Parathyroid adenoma (tissue), 2 donors: ENCODE measurements around the gene VSIG10.
"Not testable (repeated sequence)": the region's sequence is repeated elsewhere in the genome, so short reads cannot be mapped to it uniquely, and the experiment has no call there.

Source experiments
- H2AFZ ChIP-seq: fragments of 300-600 bp; sonication (generic); one replicate; pipeline ENCODE4 v1.7.0; 2017; ENCODE audit warnings: antibody characterized with exemption, mild to moderate bottlenecking
- H3K27ac ChIP-seq: fragments of 300-600 bp; sonication (generic); one replicate; pipeline ENCODE4 v1.7.0; 2017
- H3K27me3 ChIP-seq: fragments of 300-600 bp; sonication (generic); one replicate; pipeline ENCODE4 v1.7.0; 2017; ENCODE audit warnings: low read length; ENCODE audit not compliant: control insufficient read depth, insufficient read depth
- H3K36me3 ChIP-seq: fragments of 300-600 bp; sonication (generic); one replicate; pipeline ENCODE4 v1.7.0; 2017; ENCODE audit warnings: low read length; ENCODE audit not compliant: control insufficient read depth, insufficient read depth
- H3K4me1 ChIP-seq: fragments of 300-600 bp; sonication (generic); one replicate; pipeline ENCODE4 v1.7.0; 2017; ENCODE audit warnings: control low read depth
- H3K4me2 ChIP-seq: fragments of 300-600 bp; sonication (generic); one replicate; pipeline ENCODE4 v1.7.0; 2017; ENCODE audit warnings: low read length
- H3K4me3 ChIP-seq: fragments of 300-600 bp; sonication (generic); one replicate; pipeline ENCODE4 v1.7.0; 2017; ENCODE audit warnings: low read depth, low read length
- H3K79me2 ChIP-seq: fragments of 300-600 bp; sonication (generic); one replicate; pipeline ENCODE4 v1.7.0; 2017; ENCODE audit warnings: control low read depth
- H3K9ac ChIP-seq: fragments of 300-600 bp; sonication (generic); one replicate; pipeline ENCODE4 v1.7.0; 2017; ENCODE audit warnings: mild to moderate bottlenecking
- H3K9me3 ChIP-seq: fragments of 300-600 bp; sonication (generic); one replicate; pipeline ENCODE4 v1.7.0; 2017; ENCODE audit warnings: low read length; ENCODE audit not compliant: control insufficient read depth
- CTCF ChIP-seq: fragments of 300-600 bp; sonication (generic); IDR thresholded peaks from one replicate; pipeline ENCODE4 v1.7.0; 2017; ENCODE audit warnings: antibody characterized with exemption, mild to moderate bottlenecking
- donor health status: primary hyperparathyroidism.

The VSIG10 gene

GRCh38 chr12:118032188-118032587, 71.6 kb downstream of the VSIG10 start:
- no peaks in the 10 kb centered on the region for H3K79me2 ChIP-seq
- no peaks in the 10 kb centered on the region for H3K4me1 ChIP-seq
- no peak for TF ChIP-seq CTCF
- no peak overlapping the region for H3K4me3 ChIP-seq
- H2AFZ ChIP-seq = no peak overlapping the region
- no peaks in the 10 kb centered on the region for H3K9me3 ChIP-seq
- no peaks in the 10 kb centered on the region for H3K27me3 ChIP-seq
- H3K27ac ChIP-seq = no peak overlapping the region
- H3K36me3 ChIP-seq = no peaks in the 10 kb centered on the region
- no peak overlapping the region for H3K9ac ChIP-seq
- H3K4me2 ChIP-seq = no peak overlapping the region

- Histone ChIP-seq H3K36me3 (no peaks in the 10 kb centered on the region), H3K4me3 (no peak overlapping the region), H3K9ac (no peak overlapping the region), H3K27me3 (no peaks in the 10 kb centered on the region), H3K4me1 (no peaks in the 10 kb centered on the region), H3K79me2 (no peaks in the 10 kb centered on the region), H3K27ac (no peak overlapping the region), H2AFZ (no peak overlapping the region), H3K4me2 (no peak overlapping the region), H3K9me3 (no peaks in the 10 kb centered on the region)
- TF ChIP-seq CTCF = no peak
These were observed 74.6 kb downstream of the VSIG10 start for GRCh38 chr12:118029166-118029565.

GRCh38 chr12:118025168-118025567, 78.6 kb downstream of the VSIG10 start:
- H3K79me2 ChIP-seq = no peaks in the 10 kb centered on the region
- no peaks in the 10 kb centered on the region for H3K9me3 ChIP-seq
- no peaks in the 10 kb centered on the region for H3K27me3 ChIP-seq
- no peaks in the 10 kb centered on the region for H3K36me3 ChIP-seq
- H2AFZ ChIP-seq = no peak overlapping the region
- no peak overlapping the region for H3K27ac ChIP-seq
- no peak overlapping the region for H3K9ac ChIP-seq
- H3K4me3 ChIP-seq = no peak overlapping the region
- no peak for TF ChIP-seq CTCF
- no peak overlapping the region for H3K4me2 ChIP-seq
- H3K4me1 ChIP-seq = no peaks in the 10 kb centered on the region

GRCh38 chr12:118023301-118023860, 80.4 kb downstream of the VSIG10 start:
- H3K27ac ChIP-seq = no peak overlapping the region
- no peak overlapping the region for H3K4me3 ChIP-seq
- no peak overlapping the region for H3K4me2 ChIP-seq
- H3K4me1 ChIP-seq = no peaks in the 10 kb centered on the region
- no peaks in the 10 kb centered on the region for H3K79me2 ChIP-seq
- H2AFZ ChIP-seq = no peak overlapping the region
- H3K9me3 ChIP-seq = no peaks in the 10 kb centered on the region
- no peaks in the 10 kb centered on the region for H3K36me3 ChIP-seq
- no peaks in the 10 kb centered on the region for H3K27me3 ChIP-seq
- TF ChIP-seq CTCF = no peak
- H3K9ac ChIP-seq = no peak overlapping the region

GRCh38 chr12:118022728-118023109, 81.1 kb downstream of the VSIG10 start:
- Histone ChIP-seq H3K9ac (no peak overlapping the region), H3K4me3 (no peak overlapping the region), H3K27ac (no peak overlapping the region), H3K4me1 (no peaks in the 10 kb centered on the region), H3K36me3 (no peaks in the 10 kb centered on the region), H3K9me3 (no peaks in the 10 kb centered on the region), H2AFZ (no peak overlapping the region), H3K27me3 (no peaks in the 10 kb centered on the region), H3K79me2 (no peaks in the 10 kb centered on the region), H3K4me2 (no peak overlapping the region)
- no peak for TF ChIP-seq CTCF

- not testable (repeated sequence) for H3K27me3 ChIP-seq, H3K9me3 ChIP-seq, H3K36me3 ChIP-seq, H2AFZ ChIP-seq, H3K79me2 ChIP-seq, H3K4me3 ChIP-seq, H3K4me2 ChIP-seq, H3K4me1 ChIP-seq, H3K9ac ChIP-seq, H3K27ac ChIP-seq
These were observed 81.6 kb downstream of the VSIG10 start for GRCh38 chr12:118022097-118022727.
